Left ventricle myocardium inferior (tissue), 1 donor: ENCODE data around the gene GLP2R. TPM values are rescaled to one million over a fixed set of nuclear protein-coding genes. Genes with fewer than 3 reads are reported as not detected.

ENCODE experiments used
- DNase-seq: peaks from one replicate; pipeline ENCODE4 v3.0.0-alpha.2; 2020
- H3K27ac ChIP-seq: fragments of 200-600 bp; replicated peaks from 2 replicates; pipeline ENCODE4 v1.8.0; 2021
- H3K27me3 ChIP-seq: fragments of 200-600 bp; 2 replicates; pipeline ENCODE4 v1.8.0; 2021; ENCODE audit warnings: low read depth
- H3K36me3 ChIP-seq: fragments of 200-600 bp; 2 replicates; pipeline ENCODE4 v1.8.0; 2021
- H3K4me1 ChIP-seq: fragments of 200-600 bp; 2 replicates; pipeline ENCODE4 v1.8.0; 2021
- H3K4me3 ChIP-seq: fragments of 200-600 bp; 2 replicates; pipeline ENCODE4 v1.8.0; 2021; ENCODE audit warnings: mild to moderate bottlenecking, moderate library complexity
- H3K9me3 ChIP-seq: fragments of 200-600 bp; replicated peaks from 2 replicates; pipeline ENCODE4 v1.8.0; 2021
- CTCF ChIP-seq: fragments of 200-600 bp; IDR thresholded peaks from 2 replicates; pipeline ENCODE4 v1.8.0; 2021; ENCODE audit warnings: antibody characterized with exemption, mild to moderate bottlenecking, borderline replicate concordance
- intact Hi-C: fragments of 100-400 bp; cut with micrococcal nuclease; formaldehyde crosslinking; loops from one replicate; pipeline ENCODE4 v1.11.0; 2022
- total RNA-seq: library from RNA; stranded (reverse); fragmentation: NEBNext Ultra II Directional; extraction: Animal tissue kit (Norgen Biotek cat#: 25700); gene quantifications from one replicate; pipeline ENCODE4 v1.2.1, GENCODE V29; 2021
- donor health status: DM: no; HTN: yes; CAD: no; lungs with severe emphysema.

GLP2R gene
- total RNA-seq, 1 donor from 2014 or later: not detected

GRCh38 chr17:9898812-9899211 lies 73.1 kb downstream of the GLP2R start:
- Histone ChIP-seq H3K27me3 (peaks cover 42% of the 10 kb centered on the region), H3K27ac (no peak overlapping the region), H3K36me3 (no peaks in the 10 kb centered on the region), H3K4me1 (peaks cover 6% of the 10 kb centered on the region), H3K9me3 (peaks cover 10% of the 10 kb centered on the region), H3K4me3 (no peak overlapping the region)
- intact Hi-C loops: no loop called here
- DNase-seq: no peak
- TF ChIP-seq CTCF: no peak

GRCh38 chr17:9899280-9900043 lies 73.7 kb downstream of the GLP2R start:
- no peaks in the 10 kb centered on the region for H3K36me3 ChIP-seq
- DNase-seq: no peak
- no peak overlapping the region for H3K27ac ChIP-seq
- H3K4me3 ChIP-seq: no peak overlapping the region
- H3K4me1 ChIP-seq: peaks cover 6% of the 10 kb centered on the region
- TF ChIP-seq CTCF: no peak
- H3K9me3 ChIP-seq: peaks cover 7% of the 10 kb centered on the region
- intact Hi-C loops: no loop called here
- peaks cover 42% of the 10 kb centered on the region for H3K27me3 ChIP-seq

- peaks cover under 1% of the 10 kb centered on the region for H3K9me3 ChIP-seq
- no peak overlapping the region for H3K27ac ChIP-seq
- H3K36me3 ChIP-seq: no peaks in the 10 kb centered on the region
- H3K27me3 ChIP-seq: peaks cover 41% of the 10 kb centered on the region
- TF ChIP-seq CTCF: no peak
- intact Hi-C loops: no loop called here
- no peak overlapping the region for H3K4me3 ChIP-seq
- peaks cover 6% of the 10 kb centered on the region for H3K4me1 ChIP-seq
- no peak for DNase-seq
Observed at GRCh38 chr17:9900044-9900594, 74.4 kb downstream of the GLP2R start.

- H3K27me3 ChIP-seq: peaks cover 40% of the 10 kb centered on the region
- H3K4me3 ChIP-seq: no peak overlapping the region
- H3K27ac ChIP-seq: no peak overlapping the region
- no peak for TF ChIP-seq CTCF
- no peak for DNase-seq
- H3K4me1 ChIP-seq: peaks cover 6% of the 10 kb centered on the region
- no peaks in the 10 kb centered on the region for H3K36me3 ChIP-seq
- intact Hi-C loops: no loop called here
- H3K9me3 ChIP-seq: no peaks in the 10 kb centered on the region
Observed at GRCh38 chr17:9900784-9901183, 75.1 kb downstream of the GLP2R start.

GRCh38 chr17:9902120-9902519 lies 76.4 kb downstream of the GLP2R start:
- Histone ChIP-seq H3K9me3 (no peaks in the 10 kb centered on the region), H3K4me1 (peaks cover 6% of the 10 kb centered on the region), H3K36me3 (no peaks in the 10 kb centered on the region), H3K27me3 (peaks cover 35% of the 10 kb centered on the region), H3K27ac (no peak overlapping the region), H3K4me3 (no peak overlapping the region)
- no peak for TF ChIP-seq CTCF
- intact Hi-C loops: no loop called here
- DNase-seq: no peak
